Endothelial cell (in vitro differentiated cells): ENCODE results near the gene MAPK7. TPM values are rescaled to one million over a fixed set of nuclear protein-coding genes. Genes with fewer than 3 reads are reported as not detected.

Source experiments
- DNase-seq: peaks from one replicate; pipeline ENCODE4 v3.0.0; 2021; ENCODE audit warnings: low spot score
- H3K27ac Mint-ChIP-seq: one replicate; pipeline ENCODE4 v1.8.0; 2021; ENCODE audit warnings: mixed read lengths, inconsistent platforms; ENCODE audit not compliant: unreplicated experiment
- H3K27me3 Mint-ChIP-seq: one replicate; pipeline ENCODE4 v1.8.0; 2021; ENCODE audit warnings: mild to moderate bottlenecking, moderate library complexity, mixed read lengths, inconsistent platforms; ENCODE audit not compliant: unreplicated experiment
- H3K36me3 Mint-ChIP-seq: one replicate; pipeline ENCODE4 v1.8.0; 2021; ENCODE audit warnings: mild to moderate bottlenecking, low read depth, mixed read lengths, inconsistent platforms; ENCODE audit not compliant: unreplicated experiment
- H3K4me1 Mint-ChIP-seq: one replicate; pipeline ENCODE4 v1.8.0; 2021; ENCODE audit warnings: mild to moderate bottlenecking, mixed read lengths, inconsistent platforms; ENCODE audit not compliant: unreplicated experiment
- H3K4me3 Mint-ChIP-seq: one replicate; pipeline ENCODE4 v1.8.0; 2021; ENCODE audit warnings: mild to moderate bottlenecking, mixed read lengths, inconsistent platforms; ENCODE audit not compliant: unreplicated experiment
- H3K9me3 Mint-ChIP-seq: one replicate; pipeline ENCODE4 v1.8.0; 2021; ENCODE audit warnings: mixed read lengths, inconsistent platforms; ENCODE audit not compliant: unreplicated experiment
- CTCF ChIP-seq: fragments of 200-600 bp; sonication (generic); IDR thresholded peaks from one replicate; pipeline ENCODE4 v1.5.0; 2021; ENCODE audit warnings: antibody characterized with exemption; ENCODE audit not compliant: unreplicated experiment
- total RNA-seq: library from RNA; stranded (reverse); fragmentation: NEBNext Ultra II Directional; extraction: Animal tissue kit (Norgen Biotek cat#: 25700); gene quantifications from one replicate; pipeline ENCODE4 v1.2.1, GENCODE V29; 2021; ENCODE audit not compliant: unreplicated experiment

The MAPK7 gene
- total RNA-seq, 1 donor from 2014 or later, result 48.5 TPM

DNA sequence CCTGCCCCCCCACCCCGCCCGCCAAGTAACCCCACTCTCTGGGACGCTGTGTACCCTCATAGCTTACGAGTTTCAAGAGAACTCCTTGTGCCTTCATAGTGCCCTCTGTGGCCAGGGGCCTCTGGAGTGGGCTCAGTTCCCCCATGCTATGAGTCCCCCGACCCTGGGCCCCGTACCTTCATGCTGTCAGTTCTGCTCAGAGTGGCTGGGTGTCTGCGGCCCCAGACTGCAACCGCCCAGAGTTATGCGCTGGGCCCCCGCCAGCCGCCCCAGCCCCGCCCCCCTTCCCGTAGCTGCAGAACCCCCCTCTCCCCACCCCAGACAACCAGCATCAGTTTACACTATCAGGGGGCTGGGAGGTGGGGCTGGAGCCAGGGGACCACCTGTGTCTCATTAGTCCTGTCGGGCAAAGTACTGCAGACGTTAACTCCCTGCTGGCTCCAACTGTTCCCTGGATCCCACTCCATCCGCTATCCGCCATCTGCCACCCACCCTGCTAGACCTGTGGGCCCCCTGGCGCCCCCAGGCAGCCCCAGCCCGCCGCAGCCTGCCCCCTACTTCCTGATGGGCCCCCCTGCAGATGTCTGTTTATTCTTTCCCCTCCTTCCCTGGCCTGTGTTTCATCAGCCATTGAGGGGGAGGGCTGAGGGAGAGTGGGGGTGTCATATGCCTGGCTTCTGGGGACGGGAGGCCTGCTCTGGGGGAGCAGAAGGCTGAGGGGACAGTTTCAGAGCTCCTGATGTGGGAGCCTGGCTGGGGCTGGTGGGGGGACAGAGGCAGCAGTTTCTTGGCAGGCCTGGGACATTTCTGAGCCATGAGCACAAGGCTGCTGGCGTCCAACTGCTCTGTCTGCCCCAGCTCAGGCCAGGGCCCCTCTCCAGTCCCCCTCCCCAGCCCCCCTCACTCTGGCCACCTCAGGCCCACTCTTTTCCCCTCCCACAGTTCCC, 8.9 kb downstream of the MAPK7 start, which contains the start of gene MFAP4:
Gene MFAP4, minus strand, starts transcription at position 217 of the 947 bp plus-strand sequence. Its CDS starts 35 bp downstream, at position 182.
- H3K4me3 Mint-ChIP-seq, result no peak within 1 kb of the TSS
- no peaks in the 10 kb centered on the region for H3K9me3 Mint-ChIP-seq
- H3K27me3 Mint-ChIP-seq, result peaks cover 9% of the 10 kb centered on the region
- DNase-seq, result no peak
- no peak within 1 kb of the TSS for H3K27ac Mint-ChIP-seq
- H3K4me1 Mint-ChIP-seq, result no peaks in the 10 kb centered on the region
- TF ChIP-seq CTCF, result no peak
- peaks cover 7% of the 10 kb centered on the region for H3K36me3 Mint-ChIP-seq

- H3K27me3 Mint-ChIP-seq, result peaks cover 9% of the 10 kb centered on the region
- no peaks in the 10 kb centered on the region for H3K4me1 Mint-ChIP-seq
- H3K27ac Mint-ChIP-seq, result no peak overlapping the region
- no peaks in the 10 kb centered on the region for H3K9me3 Mint-ChIP-seq
- no peak for TF ChIP-seq CTCF
- no peak for DNase-seq
- peaks cover 5% of the 10 kb centered on the region for H3K36me3 Mint-ChIP-seq
- no peak overlapping the region for H3K4me3 Mint-ChIP-seq
Observed at GRCh38 chr17:19387921-19388521, 9.7 kb downstream of the MAPK7 start.

DNA sequence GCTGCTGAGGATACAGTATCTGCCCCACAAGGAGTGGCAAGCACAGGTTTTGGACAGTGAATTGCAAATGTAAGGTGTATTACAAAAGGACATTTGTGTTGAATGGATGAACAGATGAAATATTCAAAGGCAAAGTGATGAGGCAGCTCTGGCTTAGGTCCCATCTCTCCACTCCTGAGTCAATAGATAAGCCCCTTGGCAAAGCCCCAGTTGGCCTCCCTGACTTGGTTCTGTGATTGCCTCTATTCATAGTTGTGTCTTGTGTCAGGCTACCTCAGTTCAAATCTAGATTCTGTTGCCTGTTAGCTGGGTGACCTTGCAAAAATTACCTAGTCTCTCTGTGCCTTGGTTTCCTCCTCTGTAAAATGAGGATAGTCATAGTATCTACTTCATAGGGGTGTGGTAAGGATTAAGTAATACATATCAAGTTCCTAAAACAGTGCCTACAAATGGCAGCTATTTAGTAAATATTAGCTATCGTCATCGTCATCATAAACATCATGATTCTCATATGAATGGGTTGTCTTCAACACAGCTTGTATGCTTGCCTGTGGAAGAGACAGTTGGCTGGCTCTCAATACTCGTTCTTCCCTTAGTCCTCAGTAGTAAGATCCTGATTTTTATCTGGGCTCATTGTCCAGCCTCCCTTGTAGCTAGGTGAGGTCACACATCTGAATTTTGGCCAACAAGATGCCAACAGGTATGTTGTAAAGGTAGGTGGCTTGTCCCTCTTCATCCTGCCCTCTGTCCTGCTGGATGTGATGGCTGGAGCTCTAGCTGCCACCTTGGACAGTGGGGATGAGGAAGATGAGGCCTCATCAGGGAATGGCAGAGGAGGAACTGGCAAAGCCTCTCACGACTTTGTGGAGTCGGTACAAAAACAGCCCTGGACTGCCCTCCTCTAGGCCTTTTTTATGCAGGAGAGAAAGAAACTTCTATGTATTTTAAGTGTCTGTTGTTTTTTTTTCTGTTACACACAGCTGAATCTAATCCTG, 10.8 kb downstream of the MAPK7 start:
- Mint-ChIP-seq H3K27ac (no peak overlapping the region), H3K9me3 (no peaks in the 10 kb centered on the region), H3K36me3 (no peaks in the 10 kb centered on the region), H3K4me3 (no peak overlapping the region), H3K27me3 (peaks cover 9% of the 10 kb centered on the region), H3K4me1 (no peaks in the 10 kb centered on the region)
- no peak for TF ChIP-seq CTCF
- no peak for DNase-seq

DNA sequence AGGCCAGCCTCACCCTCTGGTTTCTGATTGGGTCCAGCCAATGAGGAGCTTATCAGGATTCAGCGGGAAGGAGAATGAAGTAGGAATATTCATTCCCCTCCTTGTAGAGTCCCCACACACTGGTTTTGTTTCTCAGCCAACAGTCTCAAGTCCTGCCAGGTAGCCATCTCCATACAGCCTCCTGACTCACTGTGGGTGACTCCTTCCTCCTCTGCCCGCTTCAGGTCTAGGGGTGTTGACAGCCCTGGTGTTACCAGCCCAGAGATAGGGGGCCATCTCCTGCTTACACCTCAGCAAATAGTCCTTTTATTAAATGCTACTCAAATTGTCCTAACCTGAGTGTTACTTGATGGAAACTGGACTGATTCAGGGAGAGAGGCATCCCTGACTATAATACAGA, 12.7 kb downstream of the MAPK7 start:
- DNase-seq, result no peak
- Mint-ChIP-seq H3K4me3 (no peak overlapping the region), H3K9me3 (no peaks in the 10 kb centered on the region), H3K36me3 (no peaks in the 10 kb centered on the region), H3K27me3 (peaks cover 7% of the 10 kb centered on the region), H3K27ac (no peak overlapping the region), H3K4me1 (no peaks in the 10 kb centered on the region)
- TF ChIP-seq CTCF, result no peak
